Middle frontal gyrus (tissue), 1 donor: ENCODE data around the gene TANC1.

ENCODE experiments used
- DNase-seq: peaks from one replicate; pipeline ENCODE4 v3.0.0-alpha.2; 2015; ENCODE audit warnings: low spot score; ENCODE audit errors: extremely low spot score

Gene TANC1

DNA sequence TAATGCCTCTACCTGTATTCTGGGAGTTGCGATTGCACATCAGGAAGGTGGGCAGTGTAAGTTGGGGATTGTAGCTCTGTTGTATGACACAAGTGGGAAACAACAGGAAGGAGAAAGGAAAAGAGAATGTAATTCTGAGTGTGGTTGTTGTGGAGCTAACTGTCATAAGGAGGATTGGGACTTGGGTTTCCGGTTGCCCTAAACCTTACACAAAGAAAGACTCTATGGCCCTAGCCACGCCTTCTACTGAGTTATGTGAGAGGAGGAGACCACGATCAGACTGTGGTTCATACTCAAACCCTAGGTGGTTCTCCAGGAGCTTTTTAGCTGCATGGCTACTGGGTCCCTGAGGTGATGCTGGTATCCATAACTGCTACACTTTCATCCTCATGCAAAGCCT lies 86.5 kb downstream of the TANC1 start:
- no peak for DNase-seq

DNA sequence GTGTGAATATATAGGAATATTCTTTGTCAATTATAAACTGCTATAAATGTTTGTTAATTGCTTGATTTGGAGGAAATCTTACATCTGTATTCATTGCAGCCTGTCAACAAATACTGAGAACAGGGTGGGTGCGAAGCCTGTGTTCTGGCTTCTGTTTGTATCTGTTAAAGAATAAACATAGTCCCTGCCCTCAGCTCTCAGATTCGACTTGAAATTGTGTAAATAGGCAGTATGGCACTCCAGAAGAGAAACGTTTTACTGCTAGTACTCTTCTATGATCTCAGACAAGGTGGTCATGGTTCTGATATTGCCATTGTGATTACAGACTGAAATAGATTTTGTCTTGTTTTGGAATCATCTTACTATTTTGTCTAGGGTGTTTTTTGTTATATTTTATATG lies 92.1 kb downstream of the TANC1 start:
- DNase-seq, result no peak

DNA sequence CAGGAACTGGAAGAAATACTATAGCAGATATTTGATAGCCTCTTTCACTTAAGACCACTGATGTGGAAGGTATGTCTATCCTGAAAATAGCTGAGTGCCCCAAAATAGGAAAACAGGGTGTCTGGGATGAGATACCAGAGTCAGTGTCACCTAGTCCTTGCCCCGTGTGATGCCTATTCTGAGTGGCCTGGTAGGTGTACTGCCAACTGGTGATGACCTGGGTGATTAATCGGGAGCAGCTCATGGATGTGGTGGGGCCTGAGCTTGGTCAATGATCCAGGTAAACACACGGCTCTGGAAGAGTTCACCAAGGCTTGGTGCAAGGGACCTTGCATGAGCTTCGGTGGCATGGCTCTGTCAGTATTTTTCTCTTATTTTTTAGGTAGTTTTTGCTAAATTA lies 95.2 kb downstream of the TANC1 start:
- no peak for DNase-seq

DNA sequence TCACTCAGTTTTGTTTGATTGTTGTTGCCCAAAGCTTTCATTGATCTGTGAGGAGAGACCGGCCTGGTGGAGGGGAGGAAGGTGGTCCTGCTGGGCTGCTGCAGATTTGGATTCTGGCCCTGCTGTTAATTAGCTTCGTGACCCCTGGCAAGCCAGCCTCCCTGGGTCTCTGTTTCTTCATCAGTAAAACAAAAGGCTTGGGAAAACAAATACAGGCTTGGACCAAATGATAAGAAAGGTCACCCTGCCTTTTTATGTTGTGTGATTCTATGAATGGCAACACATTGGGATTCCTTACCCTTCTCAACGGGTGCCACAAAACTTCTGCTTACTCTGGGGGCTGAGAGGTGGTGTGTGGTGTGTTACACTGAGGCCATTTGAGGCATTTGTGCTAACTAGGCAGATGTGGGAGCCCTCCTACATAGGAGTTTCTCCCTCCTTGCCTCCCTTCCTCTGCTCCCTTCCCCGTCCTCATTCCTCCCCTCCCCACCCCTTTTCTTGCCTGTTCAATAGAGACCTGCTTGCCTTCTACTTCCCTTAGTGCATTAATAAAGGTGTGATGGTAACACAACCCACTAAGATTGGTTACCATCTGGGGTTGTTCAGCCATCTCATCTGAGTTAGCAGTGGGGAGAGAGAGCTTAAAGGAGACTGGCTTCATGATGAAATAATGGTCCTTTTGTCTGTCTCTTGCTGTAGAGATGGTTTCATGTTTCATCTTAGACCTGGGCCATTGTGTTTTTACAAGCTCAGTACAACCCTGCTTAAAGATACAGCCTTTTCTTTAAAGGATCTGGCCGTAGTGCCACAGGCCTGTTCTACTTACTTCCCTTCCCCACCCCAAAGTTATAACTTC lies 96.2 kb downstream of the TANC1 start:
- no peak for DNase-seq

DNA sequence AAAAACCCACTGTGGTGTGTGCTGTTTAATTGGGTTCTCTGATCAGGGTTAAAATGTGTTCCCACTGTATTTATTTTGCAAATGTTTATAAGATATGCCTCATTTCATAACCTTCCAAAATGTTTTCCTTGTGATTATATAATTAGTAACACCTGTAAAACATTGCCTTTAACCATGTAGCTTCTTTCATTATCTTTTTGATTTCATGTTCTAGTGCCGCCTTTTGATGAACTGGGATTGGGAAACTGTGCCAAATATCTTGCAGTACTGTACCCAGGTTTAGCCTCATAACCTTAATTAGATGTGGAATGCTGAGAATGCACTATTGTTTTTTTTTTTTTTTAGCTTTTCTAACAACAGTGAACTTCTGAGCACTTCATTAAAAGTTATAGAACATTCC lies 96.9 kb downstream of the TANC1 start:
- no peak for DNase-seq

DNA sequence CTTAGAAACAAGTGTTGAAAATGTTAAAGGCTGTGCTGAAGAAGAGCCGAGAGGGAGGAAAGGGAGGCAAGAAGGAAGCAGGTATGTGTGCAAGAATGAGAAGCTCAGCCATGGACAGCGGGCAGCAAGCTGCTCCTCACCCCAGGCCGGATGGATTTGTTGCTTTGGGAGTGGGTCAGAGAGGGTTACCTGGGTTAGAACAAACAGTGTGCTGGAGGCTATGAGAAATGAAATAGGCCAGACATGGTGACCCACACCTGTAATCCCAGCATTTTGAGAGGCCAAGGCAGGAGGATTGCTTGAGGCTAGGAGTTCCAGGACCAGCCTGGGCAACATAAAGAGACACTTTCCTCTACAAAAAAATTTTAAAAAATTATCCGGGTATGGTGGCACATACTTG lies 97.5 kb downstream of the TANC1 start:
- no peak for DNase-seq

DNA sequence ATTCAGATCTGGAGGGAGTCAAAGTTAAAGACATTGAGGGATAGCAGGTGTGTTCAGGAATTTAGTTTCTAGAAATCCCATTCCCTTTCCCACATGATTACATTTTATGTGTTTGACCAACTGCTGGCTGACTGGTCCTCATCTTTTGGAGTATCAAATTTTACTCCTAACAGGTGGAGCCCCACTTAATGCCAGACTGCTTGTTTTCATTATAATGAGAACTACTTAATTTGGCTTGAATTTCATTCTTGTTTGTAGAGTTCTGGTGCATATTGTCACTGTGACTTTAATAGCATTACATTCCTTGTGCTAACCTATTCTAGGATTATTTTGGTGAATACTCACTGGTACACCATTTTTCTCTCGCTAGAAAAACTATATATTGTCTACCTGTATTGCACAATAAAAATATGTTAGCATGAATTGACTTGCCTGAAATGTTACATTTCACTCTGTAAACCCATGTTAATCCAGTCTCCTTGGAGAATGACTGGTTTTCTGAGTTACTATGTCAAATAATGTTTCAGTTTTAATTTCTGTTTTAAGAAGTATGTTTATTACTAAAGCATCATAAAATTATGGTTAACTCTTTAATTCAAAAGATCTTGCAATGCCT lies 98.2 kb downstream of the TANC1 start:
- DNase-seq, result no peak

DNA sequence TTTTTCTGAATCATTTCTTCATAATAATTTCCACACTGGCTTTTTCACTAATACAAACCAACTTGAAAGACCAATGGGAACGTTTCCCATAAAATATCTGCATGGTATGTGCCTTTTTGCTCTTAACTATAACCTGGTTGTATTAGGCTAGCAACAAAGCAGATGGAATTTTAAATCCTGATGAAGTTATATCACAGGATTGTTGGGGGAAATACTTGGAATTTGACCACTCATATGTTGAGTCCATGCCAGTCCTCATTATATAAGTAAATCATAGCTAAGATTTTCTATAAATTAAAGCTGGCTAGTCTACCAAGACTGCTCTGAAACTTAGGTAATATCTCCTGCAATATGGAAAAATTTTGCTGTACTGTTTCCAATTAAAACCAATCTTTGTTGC lies 99.5 kb downstream of the TANC1 start:
- no peak for DNase-seq

DNA sequence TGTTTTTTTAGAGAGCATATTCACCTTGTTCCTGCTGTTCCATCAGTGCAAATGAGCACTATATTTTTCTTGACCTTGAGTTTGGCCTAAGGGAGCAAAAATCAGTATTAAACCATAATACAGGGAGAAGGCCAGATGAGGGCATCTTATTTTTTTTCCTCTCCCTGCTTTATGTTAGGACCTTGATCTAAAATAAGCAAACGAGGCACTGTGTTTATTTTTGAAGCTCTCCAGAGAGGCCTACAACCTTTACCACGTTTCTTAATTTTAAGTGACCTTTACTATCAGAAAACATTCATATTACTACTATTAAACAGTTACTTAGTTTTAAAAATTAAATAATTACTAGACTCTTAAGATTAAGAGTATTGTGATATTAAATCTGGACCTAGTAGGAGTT lies 100.8 kb downstream of the TANC1 start:
- DNase-seq, result no peak

DNA sequence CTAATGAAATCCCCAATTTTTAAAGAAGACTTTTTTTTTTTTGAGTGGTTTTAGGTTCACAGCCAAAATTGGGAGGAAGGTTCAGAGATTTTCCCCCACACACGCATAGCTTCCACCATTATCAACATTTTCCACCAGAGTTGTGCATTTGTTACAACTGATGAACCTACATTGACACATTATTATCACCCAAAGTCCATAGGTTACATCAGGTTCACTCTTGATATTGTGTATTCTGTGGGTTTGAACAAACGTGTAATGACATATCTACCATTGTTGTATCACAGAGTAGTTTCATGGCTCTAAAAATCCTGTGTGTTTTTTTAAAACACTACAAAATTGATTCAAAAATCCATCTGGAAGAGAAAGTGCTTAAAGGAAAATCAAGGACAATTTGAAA lies 101.8 kb downstream of the TANC1 start:
- no peak for DNase-seq

DNA sequence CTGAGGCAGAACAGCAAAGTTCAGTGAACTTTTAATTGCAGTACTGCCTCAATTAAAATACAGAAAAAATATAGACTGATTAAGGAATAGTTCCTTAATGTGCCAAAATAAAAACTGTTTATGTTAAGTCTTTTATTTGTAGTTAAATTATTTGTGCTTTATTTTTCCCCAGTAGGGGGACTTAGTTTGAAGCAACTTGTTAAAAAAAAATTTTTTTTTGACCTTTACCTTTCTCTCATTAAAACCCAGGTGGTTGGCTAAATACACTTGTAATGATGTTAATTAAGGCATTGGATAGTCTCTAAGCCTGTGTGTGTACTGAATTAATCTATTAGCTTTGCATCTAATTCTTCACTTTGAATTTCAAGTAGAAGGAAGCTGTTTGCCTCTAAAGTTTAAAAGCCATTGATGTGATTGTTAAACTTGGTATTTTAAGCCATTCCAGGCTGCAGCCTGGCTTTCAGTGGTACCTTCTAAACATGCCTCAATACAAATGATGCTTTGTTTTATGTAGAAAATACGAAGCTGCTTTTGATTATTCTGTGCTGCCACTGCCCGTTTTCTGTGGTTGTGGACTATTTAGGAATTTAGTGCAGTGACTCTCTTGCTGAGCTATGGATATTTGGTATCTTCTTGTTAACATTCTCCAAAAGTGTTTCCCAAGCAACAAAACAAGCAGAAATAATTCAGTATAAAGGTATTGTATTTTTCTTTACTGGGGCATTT lies 102.9 kb downstream of the TANC1 start:
- no peak for DNase-seq

DNA sequence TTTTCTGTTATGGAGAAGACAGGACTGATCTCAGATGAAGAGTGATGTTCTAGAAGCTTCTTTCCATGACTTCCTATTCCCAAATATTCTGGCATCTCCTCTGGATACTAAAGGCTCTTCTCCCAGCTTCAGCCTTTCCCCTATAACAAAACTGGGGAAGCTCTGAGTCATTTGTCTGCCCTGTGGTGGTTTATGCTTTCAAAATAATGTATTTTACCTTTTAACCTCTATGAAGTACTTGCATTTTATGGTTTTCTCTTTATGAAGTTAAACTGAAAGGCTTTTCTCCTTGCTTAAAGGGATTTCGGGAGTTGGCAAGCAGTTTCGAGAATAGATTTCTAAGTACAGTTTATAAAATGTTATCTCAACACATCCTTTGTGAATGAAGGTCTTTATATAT lies 104.4 kb downstream of the TANC1 start:
- no peak for DNase-seq

DNA sequence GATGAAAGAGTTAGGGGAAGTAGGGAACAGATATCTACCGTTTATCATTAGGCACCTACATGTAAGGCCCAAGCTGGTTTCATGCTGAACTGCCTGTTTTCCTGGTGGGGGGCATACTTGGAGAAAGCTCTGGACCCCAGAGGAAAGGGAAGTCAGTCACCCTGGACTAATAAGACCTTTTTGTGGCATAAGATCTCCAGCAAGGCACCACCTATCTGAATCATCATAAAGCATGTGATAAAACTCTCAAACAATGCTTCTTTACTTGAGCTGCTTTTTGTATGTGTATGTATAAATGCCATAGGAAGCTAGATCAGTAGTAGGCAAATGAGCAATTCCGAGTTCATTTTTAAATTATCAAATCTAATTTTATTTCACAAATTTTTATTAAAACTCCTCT lies 104.8 kb downstream of the TANC1 start:
- DNase-seq, result no peak

DNA sequence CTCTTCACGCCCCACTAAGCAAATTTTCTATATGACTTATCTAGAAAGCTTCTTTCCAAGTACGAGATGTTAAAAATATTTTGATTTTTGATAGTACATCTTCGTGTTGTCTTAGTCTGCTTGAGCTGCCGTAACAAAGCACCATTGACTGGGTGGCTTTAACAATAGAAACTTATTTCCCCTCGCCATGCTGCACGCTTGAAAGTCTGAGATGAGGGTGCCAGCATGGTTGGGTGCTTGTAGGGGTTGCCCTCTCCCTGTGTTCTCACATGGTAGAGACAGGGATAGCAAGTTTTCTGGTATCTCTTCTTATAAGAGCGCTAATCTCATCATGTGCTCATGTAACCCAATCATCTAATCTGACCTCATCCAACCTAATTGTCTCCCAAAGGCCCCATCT lies 106.2 kb downstream of the TANC1 start:
- no peak for DNase-seq

DNA sequence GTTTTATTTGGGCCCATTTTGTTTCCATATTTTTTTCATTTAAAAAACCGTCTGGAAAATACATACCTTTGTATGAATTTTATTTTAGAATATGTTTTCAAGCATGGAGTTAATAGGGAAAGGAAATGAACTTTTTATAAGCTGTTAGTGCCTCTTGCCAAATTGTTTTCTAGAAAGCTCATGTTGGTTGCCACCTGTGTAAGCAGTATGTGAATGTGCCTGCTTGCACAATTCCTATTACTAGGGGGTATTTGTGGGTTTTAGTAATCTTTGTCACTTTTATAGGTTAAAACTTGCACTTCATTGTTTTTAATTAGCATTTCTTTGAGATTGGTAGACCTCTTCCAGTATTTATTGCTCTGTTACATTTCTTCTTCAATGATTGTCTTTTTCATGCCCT lies 107.3 kb downstream of the TANC1 start:
- no peak for DNase-seq

DNA sequence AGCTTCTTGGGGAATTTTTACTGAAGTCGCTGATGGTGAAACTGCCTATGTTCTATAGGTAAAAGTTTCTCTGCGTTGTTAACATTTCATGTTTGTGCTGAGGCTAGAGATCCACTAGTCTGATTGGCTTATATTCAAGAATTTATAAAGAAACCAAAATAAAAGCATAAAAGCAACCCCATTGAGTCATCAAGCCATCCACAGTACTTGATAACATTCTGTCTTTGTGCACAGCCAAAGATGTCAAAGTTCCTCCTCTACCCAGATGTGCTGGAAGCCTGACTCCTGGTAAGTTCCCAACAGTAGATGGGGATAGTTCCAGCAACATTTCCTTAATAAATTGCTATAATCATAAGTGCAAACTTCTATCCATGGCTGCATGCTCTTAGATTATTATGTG lies 107.8 kb downstream of the TANC1 start:
- DNase-seq, result no peak

DNA sequence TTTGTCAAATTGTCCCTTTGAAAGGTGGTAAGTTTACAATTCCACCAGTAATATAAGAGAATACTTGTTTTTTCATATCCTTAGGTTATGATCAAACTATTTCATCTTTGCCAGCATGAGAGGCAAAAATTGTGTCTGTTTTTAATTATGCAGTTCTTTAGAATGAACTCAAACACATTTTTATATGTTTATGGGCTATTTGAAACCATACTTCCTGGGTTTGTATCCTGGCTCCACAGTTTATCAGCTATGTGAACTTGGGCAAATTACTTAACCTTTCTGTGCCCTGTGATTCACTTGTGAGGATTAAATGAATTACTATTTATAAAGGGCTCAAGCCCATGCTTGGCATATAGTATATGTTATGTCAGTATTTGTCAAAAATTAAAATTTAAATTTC lies 109.4 kb downstream of the TANC1 start:
- DNase-seq, result no peak

DNA sequence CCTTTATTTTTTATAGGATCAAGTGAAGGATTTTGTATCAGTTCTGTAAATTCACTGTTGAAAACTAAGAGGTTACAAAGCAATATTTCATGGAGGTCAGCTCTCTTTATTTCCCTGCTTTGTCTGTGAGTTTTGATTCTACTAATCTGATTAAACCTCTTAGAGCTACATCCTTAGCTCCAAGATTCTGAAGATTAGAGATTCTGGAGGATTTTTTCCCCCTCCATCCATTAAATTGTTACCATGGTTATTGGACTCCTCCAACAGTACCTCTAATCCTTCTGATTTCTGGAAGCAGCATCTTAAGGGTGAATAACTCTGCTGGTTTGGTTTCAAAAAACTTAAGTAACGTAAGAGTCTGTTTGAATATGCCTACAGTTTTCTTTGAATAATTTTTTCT lies 110.0 kb downstream of the TANC1 start:
- no peak for DNase-seq

DNA sequence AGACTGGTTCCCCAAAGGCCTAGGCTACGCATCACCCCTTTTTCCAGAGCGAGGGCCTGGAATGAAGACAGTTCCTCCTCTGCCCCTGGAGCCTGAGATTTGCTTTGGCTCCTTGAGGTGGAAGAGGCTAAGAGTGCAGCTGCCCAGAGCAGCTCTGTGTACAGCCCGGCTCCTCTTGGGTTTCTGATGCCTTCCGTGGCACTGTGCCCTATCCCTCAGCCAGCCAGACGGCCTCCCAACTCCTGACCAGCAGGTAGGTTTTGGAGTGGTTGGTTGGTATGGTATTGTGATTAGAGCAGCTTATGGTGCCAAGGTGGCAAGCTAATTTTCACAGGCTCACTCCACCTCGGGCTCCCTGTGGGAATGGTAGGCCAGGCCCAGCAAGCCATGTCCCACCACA lies 112.2 kb downstream of the TANC1 start:
- no peak for DNase-seq

DNA sequence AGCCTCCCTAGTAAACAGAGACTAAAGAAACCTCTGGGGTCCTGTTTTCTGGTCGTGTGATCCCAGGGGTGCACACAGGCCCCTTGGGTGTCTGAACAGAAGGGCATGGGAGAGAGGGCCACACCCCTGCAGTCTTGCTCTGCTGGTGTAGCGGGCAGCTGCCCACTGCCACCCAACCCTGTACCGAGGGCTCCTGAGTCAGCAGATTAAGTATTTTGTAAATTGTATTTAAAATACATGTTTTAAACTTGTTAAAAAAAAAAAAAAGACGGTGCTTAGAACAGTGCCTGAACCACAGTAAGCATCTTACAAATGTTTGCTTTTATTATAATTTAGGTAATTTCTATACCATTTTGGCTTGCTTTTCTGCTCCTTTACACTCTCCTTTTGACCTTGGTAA lies 113.7 kb downstream of the TANC1 start:
- no peak for DNase-seq

DNA sequence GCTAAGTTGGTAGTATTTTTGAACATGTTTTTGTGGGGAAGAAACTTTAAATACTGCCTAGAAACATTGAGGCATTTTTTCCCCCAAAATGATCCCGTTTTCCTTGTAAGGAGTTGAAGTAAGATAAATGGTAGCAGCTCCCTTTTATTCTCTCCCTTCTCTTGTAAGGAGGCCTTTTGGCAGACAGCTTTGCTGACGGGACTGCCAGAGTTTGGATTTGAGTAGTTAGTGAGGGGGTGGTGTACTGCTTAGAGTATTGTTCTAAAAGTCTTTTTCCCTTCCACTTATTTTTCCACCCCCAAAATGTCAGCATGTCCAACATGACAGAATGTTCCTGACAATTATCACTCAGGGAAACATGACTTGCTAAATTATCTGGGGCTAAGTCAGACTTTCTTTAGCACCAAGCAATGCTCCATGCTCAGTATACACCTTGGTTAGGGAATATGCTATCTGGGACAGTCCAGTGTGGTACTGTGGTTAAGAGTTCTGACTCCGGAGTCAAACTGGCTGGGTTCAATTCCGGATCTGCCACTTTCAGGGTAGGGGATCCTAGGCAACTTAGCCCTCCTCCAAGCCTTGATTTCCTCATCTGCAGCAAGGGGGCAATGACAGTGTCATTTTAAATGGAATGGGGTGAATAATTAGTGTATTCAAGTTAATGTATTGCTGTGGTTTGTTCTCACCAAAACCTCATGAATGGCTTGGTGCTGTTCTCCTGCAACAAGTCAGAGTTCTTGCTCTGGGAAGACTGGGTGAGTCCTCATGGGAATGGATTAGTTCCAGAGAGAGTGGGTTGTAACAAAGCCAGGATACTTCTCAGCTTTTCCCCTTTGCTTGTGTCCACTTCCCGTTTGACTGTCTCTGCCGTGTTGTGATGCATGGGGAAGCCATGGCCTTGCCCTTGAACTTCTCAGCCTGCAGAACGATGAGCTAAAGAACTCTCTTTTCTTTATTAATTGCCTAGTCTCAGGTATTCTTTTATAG lies 116.2 kb downstream of the TANC1 start:
- no peak for DNase-seq
